Measurements from ENCODE around the gene PPP1R13B.
A peak's percentile ranks its signal among the peaks of the same experiment; 100 is the strongest.

Gene PPP1R13B

GRCh38 chr14:103695296-103696069 lies 151.9 kb downstream of the PPP1R13B start:
- DNase-seq = no peak

GRCh38 chr14:103694572-103695026 lies 152.8 kb downstream of the PPP1R13B start:
- DNase-seq = no peak

DNA sequence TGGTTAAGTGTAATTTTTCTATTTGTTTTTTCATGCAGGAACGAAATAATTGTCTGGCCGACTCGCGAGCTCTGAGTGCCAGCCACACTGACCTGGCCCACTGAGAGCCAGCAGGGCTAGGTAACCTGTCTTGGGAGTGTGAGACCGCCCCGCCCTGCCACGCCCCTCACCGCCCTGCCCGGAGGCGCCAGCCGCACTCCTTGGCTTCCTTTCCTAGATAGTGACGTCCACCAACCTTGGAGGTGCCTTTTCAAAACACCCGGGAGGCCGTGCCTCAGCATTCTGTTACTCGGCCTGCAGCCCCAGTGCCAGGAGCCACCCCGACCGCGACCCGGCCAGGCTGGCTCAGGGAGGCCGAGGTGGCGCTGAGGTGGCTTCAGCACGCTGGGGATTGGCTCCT lies 153.9 kb downstream of the PPP1R13B start:
- DNase-seq = no peak

DNA sequence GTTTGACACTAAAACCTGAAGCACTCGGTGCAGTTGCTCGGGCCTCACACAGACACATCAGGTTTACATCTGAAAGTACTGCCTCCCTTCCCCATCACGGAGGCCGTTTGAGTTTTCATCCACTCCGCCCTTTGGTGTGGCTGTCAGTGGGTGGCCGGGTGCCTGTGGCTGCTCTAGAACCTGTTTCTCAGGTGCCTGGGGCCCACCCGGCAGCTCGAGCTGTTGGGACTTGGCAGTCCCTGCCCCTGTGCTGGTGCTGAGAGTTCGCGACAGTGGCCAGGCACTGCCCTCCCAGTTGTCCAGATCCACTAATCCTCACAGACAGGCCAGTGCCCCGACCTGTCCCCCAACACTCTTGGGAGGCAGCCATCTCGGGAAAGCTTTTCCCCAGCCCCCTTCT lies 154.5 kb downstream of the PPP1R13B start:
- DNase-seq = no peak

- DNase-seq = no peak
These were observed 155.2 kb downstream of the PPP1R13B start for GRCh38 chr14:103692159-103692558.

DNA sequence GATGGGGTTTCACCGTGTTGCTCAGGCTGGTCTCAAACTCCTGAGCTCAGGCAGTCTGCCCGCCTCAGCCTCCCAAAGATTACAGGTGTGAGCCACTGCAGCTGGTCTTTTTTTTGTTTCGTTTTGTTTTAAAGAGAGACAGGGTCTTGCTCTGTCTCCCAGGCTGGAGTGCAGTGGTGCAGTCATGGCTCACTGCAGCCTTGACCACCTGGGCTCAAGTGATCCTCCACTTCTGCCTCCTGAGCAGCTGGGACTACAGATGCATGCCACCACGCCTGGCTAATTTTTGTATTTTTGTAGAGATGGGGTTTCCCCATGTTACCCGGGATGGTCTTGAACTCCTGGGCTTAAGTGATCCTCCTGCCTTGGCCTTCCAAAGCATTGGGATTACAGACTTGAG lies 155.7 kb downstream of the PPP1R13B start:
- DNase-seq = peak in 1 of 2 donors; percentile 37

- DNase-seq = no peak
These were observed 157.0 kb downstream of the PPP1R13B start for GRCh38 chr14:103690332-103690731.

DNA sequence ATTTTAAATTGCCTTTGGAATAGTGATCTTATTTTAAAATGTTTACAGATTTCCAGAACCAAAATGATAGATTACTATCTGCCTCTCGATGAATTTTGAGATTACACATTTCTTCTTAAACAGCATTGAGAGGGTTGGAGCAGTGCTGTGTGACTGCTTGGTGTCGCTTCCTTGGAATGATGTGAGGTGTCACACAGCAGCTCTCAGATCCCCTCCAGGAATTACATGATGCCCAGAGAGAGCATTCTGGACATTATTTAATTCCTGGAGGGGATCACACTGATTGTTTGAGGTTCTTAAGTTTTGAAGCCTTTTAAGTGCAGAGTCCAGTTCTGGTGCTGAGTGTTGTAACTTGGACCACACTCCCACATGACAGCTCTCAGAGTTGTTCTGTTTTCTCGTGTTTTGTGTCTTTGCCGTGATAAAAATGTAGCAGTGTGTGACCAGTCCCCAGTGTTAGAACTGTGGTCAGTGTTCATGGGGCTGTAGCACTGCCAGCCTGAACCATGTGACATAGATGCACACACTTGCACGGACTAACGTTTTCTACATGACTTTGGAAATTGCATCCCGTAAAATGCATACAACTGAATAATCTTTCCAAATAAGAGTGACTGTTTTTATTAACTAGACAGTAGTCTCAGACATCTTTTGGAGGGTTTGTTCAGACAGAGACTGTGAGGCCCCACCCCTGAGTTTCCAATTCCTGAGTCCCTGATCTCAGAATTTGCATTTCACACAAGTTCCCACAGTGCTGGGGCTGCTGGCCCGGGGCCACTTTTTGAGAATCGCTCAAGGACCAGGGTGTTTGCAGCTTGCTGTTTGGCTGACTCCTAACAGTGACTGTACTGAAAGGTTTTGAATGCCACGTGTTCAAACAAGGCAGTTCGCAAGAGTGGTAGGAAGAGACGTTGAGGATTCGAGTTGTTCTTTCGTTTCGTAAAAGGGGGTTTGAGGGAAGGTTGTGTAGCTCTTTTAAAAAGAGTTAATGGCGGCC lies 158.2 kb downstream of the PPP1R13B start:
- DNase-seq = no peak

GRCh38 chr14:103688441-103688840 lies 158.9 kb downstream of the PPP1R13B start:
- no peak for DNase-seq

DNA sequence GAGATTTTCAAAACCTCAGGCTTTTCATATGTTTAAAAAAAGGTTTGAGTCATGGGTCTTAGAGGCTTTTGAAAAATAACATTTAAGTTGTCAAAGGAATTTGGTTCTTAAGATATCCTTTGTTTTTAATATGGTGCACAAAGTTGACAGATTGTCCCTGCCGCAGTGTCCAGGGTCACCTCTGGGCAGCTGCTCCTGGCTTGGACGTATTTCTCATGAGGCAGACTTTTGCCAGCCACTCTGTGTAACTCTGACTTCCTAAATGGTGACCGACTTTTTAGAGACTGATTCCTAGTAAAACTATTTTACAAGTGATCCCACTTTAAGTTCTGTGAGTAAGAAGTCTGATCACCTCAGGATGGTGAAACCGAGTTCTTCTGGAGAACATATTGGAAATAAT lies 159.7 kb downstream of the PPP1R13B start:
- DNase-seq = no peak

DNA sequence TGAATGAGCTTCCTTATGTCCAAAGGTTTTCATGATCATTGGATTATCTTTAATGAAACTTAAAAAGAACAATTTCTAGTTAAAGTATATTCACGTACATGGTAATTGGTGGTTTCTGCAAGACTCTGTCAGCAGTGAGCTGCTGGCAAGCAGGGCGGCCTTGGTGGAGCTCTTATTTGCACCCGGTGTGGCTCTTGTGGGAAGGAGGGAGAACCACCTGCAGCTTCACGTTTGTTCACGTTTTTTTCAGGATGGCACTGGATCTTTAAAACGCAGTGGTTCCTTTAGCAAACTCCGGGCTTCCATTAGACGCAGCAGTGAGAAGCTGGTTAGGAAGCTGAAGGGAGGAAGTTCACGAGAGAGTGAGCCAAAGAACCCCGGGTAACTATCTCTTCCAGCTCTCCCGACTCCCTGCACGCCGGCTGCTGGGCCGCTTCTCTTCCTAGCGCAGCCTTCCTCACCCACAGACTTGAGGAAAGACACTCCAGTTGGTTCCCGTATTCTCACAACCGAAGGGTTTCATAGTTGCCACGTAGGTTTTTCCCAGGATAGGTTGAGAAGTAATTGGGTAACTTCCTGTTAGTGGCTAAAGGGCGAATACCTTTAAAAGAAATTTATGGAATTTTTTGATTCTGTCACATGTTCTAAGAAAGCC lies 160.4 kb downstream of the PPP1R13B start:
- DNase-seq = no peak

DNA sequence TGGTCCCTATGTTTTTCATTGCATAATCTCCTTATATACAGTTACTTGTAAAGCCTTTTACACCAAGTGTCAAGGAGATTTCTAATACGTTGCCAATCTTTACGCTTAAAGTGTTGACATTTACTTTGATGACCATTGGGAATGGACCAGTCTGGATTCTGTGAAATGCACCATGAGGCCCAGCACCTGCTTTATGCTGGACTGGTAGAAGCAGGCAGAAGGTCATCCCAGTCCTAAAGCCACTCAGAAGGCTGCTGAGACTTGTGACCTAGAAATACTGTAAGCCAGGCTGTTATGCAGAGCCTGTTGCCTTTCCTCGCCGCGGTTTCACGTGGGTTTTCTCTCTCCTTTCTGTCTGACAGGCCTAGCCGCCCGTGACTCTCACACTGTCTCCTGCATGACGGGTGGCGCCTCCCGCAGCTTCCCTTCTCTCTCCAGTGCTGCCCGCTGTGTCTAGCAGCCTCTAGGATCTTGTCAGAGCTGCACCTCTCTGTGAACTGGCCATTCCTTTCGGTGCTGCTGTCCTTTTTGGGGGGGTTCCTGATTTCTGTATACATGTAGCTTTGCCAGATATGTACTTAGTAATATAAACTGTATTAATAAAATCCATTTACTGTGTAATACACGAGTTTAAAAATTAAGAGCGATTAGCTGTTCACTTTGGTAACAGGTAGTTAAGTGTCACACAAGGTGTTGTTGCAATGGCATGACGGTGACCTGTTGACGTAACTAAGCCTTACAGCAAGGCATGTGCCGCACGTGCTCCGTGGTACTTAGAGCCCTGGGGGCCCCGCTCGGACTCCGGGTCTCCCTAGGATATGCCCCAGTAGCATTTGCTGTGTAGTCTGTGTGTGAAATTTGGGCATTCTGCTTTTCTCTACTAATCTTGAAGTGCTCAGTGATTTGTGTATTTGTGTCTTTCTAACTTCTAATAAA lies 161.8 kb downstream of the PPP1R13B start:
- no peak for DNase-seq

GRCh38 chr14:103684871-103685270 lies 162.5 kb downstream of the PPP1R13B start:
- DNase-seq = no peak

- DNase-seq = no peak
These were observed 162.9 kb downstream of the PPP1R13B start for GRCh38 chr14:103684471-103684870.

All from CD4-positive, alpha-beta T cell treated with Interleukin-1 beta for 1 hour (primary cell).